Heart left ventricle (tissue), 16 donors: ENCODE results near the gene MYCBP2. TPM values are rescaled to one million over a fixed set of nuclear protein-coding genes. Genes with fewer than 3 reads are reported as not detected.

Experiments
- ATAC-seq, 4 donors: fragments of 200-7000 bp; cut with Tn5 transposase; one replicate each; pipeline ENCODE4 v1.9.1; 2020 to 2022; ENCODE audit warnings: moderate library complexity in 4 of 4, mild to moderate bottlenecking in 3 of 4, moderate number of reproducible peaks in 1 of 4
- DNase-seq, 5 donors: peaks; one replicate each; pipeline ENCODE4 v3.0.0-alpha.2; 2020
- H3K27ac ChIP-seq, 12 donors: fragments of 200-600 bp; sonication (generic) in 4 of 12; one replicate each; pipeline versions ENCODE4 v1.5.0 to v1.8.0; 2016 to 2022; ENCODE audit warnings: mild to moderate bottlenecking in 2 of 12
- H3K27me3 ChIP-seq, 9 donors: fragments of 200-600 bp; sonication (generic) in 2 of 9; one replicate each; pipeline versions ENCODE4 v1.5.1 to v1.8.0; 2016 to 2022; ENCODE audit warnings: mild to moderate bottlenecking in 3 of 9
- H3K36me3 ChIP-seq, 9 donors: fragments of 200-600 bp; sonication (generic) in 2 of 9; one replicate each; pipeline versions ENCODE4 v1.5.0 to v1.8.0; 2018 to 2022; ENCODE audit warnings: mild to moderate bottlenecking in 2 of 9
- H3K4me1 ChIP-seq, 12 donors: fragments of 200-600 bp; sonication (generic) in 4 of 12; one replicate each; pipeline versions ENCODE4 v1.5.0 to v1.8.0; 2016 to 2022; ENCODE audit warnings: mild to moderate bottlenecking in 3 of 12
- H3K4me3 ChIP-seq, 12 donors: fragments of 200-600 bp; sonication (generic) in 4 of 12; one replicate each; pipeline versions ENCODE4 v1.5.0 to v1.8.0; 2017 to 2022; ENCODE audit warnings: mild to moderate bottlenecking in 9 of 12, moderate library complexity in 4 of 12
- H3K9me3 ChIP-seq, 12 donors: fragments of 200-600 bp; sonication (generic) in 4 of 12; one replicate each; pipeline versions ENCODE4 v1.5.0 to v1.8.0; 2016 to 2022; ENCODE audit warnings: mild to moderate bottlenecking in 1 of 12
- CTCF ChIP-seq, 12 donors: fragments of 200-600 bp; sonication (generic) in 4 of 12; IDR thresholded peaks; one replicate each; pipeline versions ENCODE4 v1.5.0 to v1.8.0; 2018 to 2022; ENCODE audit warnings: antibody characterized with exemption in 12 of 12, mild to moderate bottlenecking in 5 of 12
- POLR2A ChIP-seq, 2 donors: fragments of 450-650 bp; IDR thresholded peaks; one replicate each; pipeline ENCODE4 v1.6.1; 2017; ENCODE audit warnings: antibody characterized with exemption in 2 of 2, mild to moderate bottlenecking in 2 of 2, moderate library complexity in 2 of 2
- WGBS, 4 donors: extraction: QIAGEN DNeasy Blood & Tissue Kit in 2 of 4; methylation state at CpG; one replicate each; pipeline versions ENCODE4 v1.1.5 to v1.1.7; 2013 to 2018; 5-methylcytosine and 5-hydroxymethylcytosine counted together
- intact Hi-C, 10 donors: fragments of 100-400 bp; cut with DNase I; formaldehyde crosslinking; loops; one replicate each; pipeline versions ENCODE4 v1.11.1 to v1.14.2; 2022
- polyA plus RNA-seq, 2 donors: library from polyadenylated mRNA; stranded (reverse); fragments of 200-250 nt; gene quantifications; one replicate each; pipeline ENCODE4 v1.2.3, GENCODE V29; 2013
- total RNA-seq, 9 donors: library from RNA; depleted of rRNA in 2 of 9; stranded (reverse); fragments of >200 nt in 2 of 9; fragmentation: NEBNext Ultra II Directional in 3 of 9; extraction: Animal tissue kit (Norgen Biotek cat#: 25700) in 3 of 9; gene quantifications; one replicate each; pipeline versions ENCODE4 v1.1.0 to v1.2.4, GENCODE V29; 2016 to 2023
- donor health status: ischemic (EF 13 %, LVEDD 7.1; RV severe dilation, severe dysfunction).
- donor health status: healthy with polysubstance abuse.
- donor health status: DM: no; HTN: yes; CAD: no.
- donor health status: DM: no; HTN: no; CAD: no.
- donor health status: ischemic (EF 25% LVEDD 6.9; RV normal size, moderate dysfunction).
- donor health status: ischemic (EF 25% LVEDD 5.7; RV mildly dilated, moderate dysfunction).
- donor health status: healthy.
- donor health status: DM: yes; HTN: yes; CAD: no.
- donor health status: ischemic (EF 35%, LVEDD 5.7; RV mildly dilated, moderate dysfunction).
- donor health status: nonischemic (EF 11% LVEDD 7.7; RV severe dilation, severe dysfunction).
- donor health status: DM: yes; HTN: yes; CAD: no.
- donor health status: PGD.
- donor health status: ischemic (EF 29% LVEDD 5.4; RV normal size, mild dysfunction).
- donor health status: nonischemic (EF 23%, LVEDD 6.1; RV moderate dilation, normal function).

Gene MYCBP2
- total and polyA plus RNA-seq, 11 donors = 15.7 to 85.6 (median 58.2) TPM

- H3K9me3 ChIP-seq = no peaks in the 10 kb centered on the region
- no peak overlapping the region for H3K27ac ChIP-seq
- H3K36me3 ChIP-seq = peaks cover 0 to 100% (median 97%) of the 10 kb centered on the region in 9 donors
- no peaks in the 10 kb centered on the region for H3K4me1 ChIP-seq
- DNase-seq (no peak), ATAC-seq (no peak)
- TF ChIP-seq POLR2A (IDR thresholded peaks at IDR 0.05) (no peak), CTCF (IDR thresholded peaks at IDR 0.05) (no peak)
- no peak overlapping the region for H3K4me3 ChIP-seq
- no peaks in the 10 kb centered on the region for H3K27me3 ChIP-seq
- intact Hi-C loops = no loop called here
- WGBS, 4 donors = 96 to 99% (median 97%) methylated on average over 2 of the region's 2 CpGs
Observed at GRCh38 chr13:77177646-77178045, 149.2 kb downstream of the MYCBP2 start.

GRCh38 chr13:77176350-77176749, 150.5 kb downstream of the MYCBP2 start:
- 93 to 96% (median 95%) methylated on average over 2 of the region's 2 CpGs for WGBS, 4 donors
- H3K27me3 ChIP-seq = no peaks in the 10 kb centered on the region
- intact Hi-C loops = no loop called here
- peaks cover 0 to 100% (median 98%) of the 10 kb centered on the region in 9 donors for H3K36me3 ChIP-seq
- no peak for DNase-seq
- TF ChIP-seq POLR2A (IDR thresholded peaks at IDR 0.05) (no peak), CTCF (IDR thresholded peaks at IDR 0.05) (no peak)
- H3K27ac ChIP-seq = no peak overlapping the region
- H3K4me3 ChIP-seq = no peak overlapping the region
- H3K4me1 ChIP-seq = no peaks in the 10 kb centered on the region
- no peak for ATAC-seq
- H3K9me3 ChIP-seq = no peaks in the 10 kb centered on the region

GRCh38 chr13:77172650-77173049, 154.2 kb downstream of the MYCBP2 start:
- WGBS, 4 donors = 93 to 98% (median 96%) methylated on average over 4 of the region's 4 CpGs
- no peak for ATAC-seq
- no peaks in the 10 kb centered on the region for H3K27me3 ChIP-seq
- H3K9me3 ChIP-seq = no peaks in the 10 kb centered on the region
- H3K4me1 ChIP-seq = no peaks in the 10 kb centered on the region
- no peak overlapping the region for H3K27ac ChIP-seq
- H3K36me3 ChIP-seq = peaks cover 0 to 100% (median 98%) of the 10 kb centered on the region in 9 donors
- intact Hi-C loops = no loop called here
- no peak for TF ChIP-seq POLR2A (IDR thresholded peaks at IDR 0.05)
- TF ChIP-seq CTCF (IDR thresholded peaks at IDR 0.05) = no peak
- no peak for DNase-seq
- H3K4me3 ChIP-seq = no peak overlapping the region

- intact Hi-C loops = no loop called here
- Histone ChIP-seq H3K9me3 (no peaks in the 10 kb centered on the region), H3K4me1 (no peaks in the 10 kb centered on the region), H3K4me3 (no peak overlapping the region), H3K27me3 (no peaks in the 10 kb centered on the region), H3K36me3 (peaks cover 0 to 98% (median 95%) of the 10 kb centered on the region in 9 donors), H3K27ac (no peak overlapping the region)
- no peak for ATAC-seq
- TF ChIP-seq POLR2A (IDR thresholded peaks at IDR 0.05) (no peak), CTCF (IDR thresholded peaks at IDR 0.05) (no peak)
- 92 to 98% (median 96%) methylated on average over 2 of the region's 2 CpGs for WGBS, 4 donors
- DNase-seq = no peak
Observed at GRCh38 chr13:77171451-77171850, 155.4 kb downstream of the MYCBP2 start.
